K562 (cell line): ENCODE measurements around the gene NOS1. TPM values are rescaled to one million over a fixed set of nuclear protein-coding genes. Genes with fewer than 3 reads are reported as not detected.

Source experiments
- ATAC-seq: fragments of 200-7000 bp; cut with Tn5 transposase; 3 replicates; pipeline ENCODE4 v1.9.1; 2020; ENCODE audit warnings: moderate library complexity
- BruUV-seq: library from RNA; stranded (reverse); fragments of 400-500 nt; replicated peaks from 2 replicates; lab custom pipeline; 2021; lab: Mats Ljungman, UMichigan
- CTCF ChIA-PET: fragments of 300-600 bp; formaldehyde crosslinking; extraction: SDS; loops from one replicate; lab custom pipeline; 2021; ENCODE audit warnings: low intra/inter-chr PET ratio; lab: Yijun Ruan, JAX
- POLR2A ChIA-PET: fragments of 300-600, 350-650 bp; sonication (Branson Sonifier 250); formaldehyde crosslinking; extraction: SDS; loops from one replicate; lab custom pipeline; 2021; ENCODE audit warnings: antibody characterized with exemption, inconsistent platforms; lab: Yijun Ruan, JAX
- DNase-seq, 4 experiments: peaks; one replicate each; pipeline versions ENCODE4 v3.0.0 to v3.0.0-alpha.2; 2011 to 2018; ENCODE audit warnings: low spot score in 3 of 4, mixed read lengths in 3 of 4; ENCODE audit errors: extremely low read depth in 1 of 4
- FAIRE-seq: peaks from 2 replicates; lab custom pipeline; 2011; peaks lifted over from hg19 to GRCh38; lab: Jason Lieb, UNC
- H2AFZ ChIP-seq: 2 replicates; pipeline ENCODE4 v1.6.0; 2011; ENCODE audit warnings: low read depth, low read length, control low read depth, inconsistent platforms
- H3K27ac ChIP-seq: fragments of 200-600 bp; 3 replicates; pipeline ENCODE4 v1.8.0; 2011; ENCODE audit warnings: low read depth, mild to moderate bottlenecking, control low read depth, inconsistent platforms, low read length, moderate library complexity, mixed read lengths; ENCODE audit errors: extremely low read depth
- H3K27me3 ChIP-seq, 2 experiments: fragments of 300-600 bp in 1 of 2; 2 replicates in 1 of 2; 3 replicates in 1 of 2; pipeline versions ENCODE4 v1.6.0 to v1.8.0; 2011; ENCODE audit warnings: inconsistent platforms in 2 of 2, low read length in 2 of 2, mild to moderate bottlenecking in 1 of 2, mixed read lengths in 1 of 2, moderate library complexity in 1 of 2; ENCODE audit not compliant: control insufficient read depth in 2 of 2, insufficient read depth in 2 of 2
- H3K36me3 ChIP-seq: fragments of 300-600 bp; 3 replicates; pipeline ENCODE4 v1.8.0; 2011; ENCODE audit warnings: mild to moderate bottlenecking, low read length, inconsistent platforms; ENCODE audit not compliant: control insufficient read depth, insufficient read depth
- H3K4me1 ChIP-seq, 2 experiments: fragments of 200-600 bp in 1 of 2; replicated peaks in 1 of 2; 2 replicates in 1 of 2; 3 replicates in 1 of 2; pipeline versions ENCODE4 v1.5.1 to v1.8.0; 2011; ENCODE audit warnings: inconsistent platforms in 2 of 2, low read length in 2 of 2, mild to moderate bottlenecking in 1 of 2, mixed read lengths in 1 of 2, moderate library complexity in 1 of 2; ENCODE audit not compliant: control insufficient read depth in 2 of 2, insufficient read depth in 2 of 2
- H3K4me2 ChIP-seq: 2 replicates; pipeline ENCODE4 v1.6.1; 2011; ENCODE audit warnings: low read length, control low read depth, inconsistent platforms, mixed read lengths; ENCODE audit not compliant: insufficient read depth
- H3K4me3 ChIP-seq: fragments of 200-600 bp; sonication (generic), shearing (Covaris generic); 2 replicates; pipeline ENCODE4 v1.5.1; 2016; ENCODE audit warnings: control low read depth, inconsistent platforms
- H3K79me2 ChIP-seq: fragments of 200-600 bp; 3 replicates; pipeline ENCODE4 v1.8.0; 2011; ENCODE audit warnings: low read length, inconsistent platforms; ENCODE audit not compliant: control insufficient read depth, insufficient read depth
- H3K9ac ChIP-seq, 2 experiments: 2 replicates each; pipeline versions ENCODE4 v1.6.0 to v1.6.1; 2011; ENCODE audit warnings: low read depth in 2 of 2, low read length in 2 of 2, control low read depth in 1 of 2, inconsistent platforms in 1 of 2, mild to moderate bottlenecking in 1 of 2, mixed read lengths in 1 of 2; ENCODE audit not compliant: insufficient read depth in 1 of 2
- H3K9me1 ChIP-seq: one replicate; pipeline ENCODE4 v1.6.0; 2011; ENCODE audit warnings: inconsistent platforms, mild to moderate bottlenecking, low read length, moderate library complexity; ENCODE audit not compliant: control insufficient read depth, insufficient read depth
- H3K9me3 ChIP-seq: replicated peaks from 2 replicates; pipeline ENCODE4 v1.5.1; 2011; ENCODE audit warnings: low read depth, low read length, inconsistent platforms; ENCODE audit not compliant: control insufficient read depth, insufficient read depth
- H4K20me1 ChIP-seq: replicated peaks from 2 replicates; pipeline ENCODE4 v1.6.1; 2011; ENCODE audit warnings: low read length, inconsistent platforms, mixed read lengths; ENCODE audit not compliant: control insufficient read depth, insufficient read depth
- SPI1 ChIP-seq: IDR thresholded peaks from 2 replicates; pipeline ENCODE4 v1.6.1; 2011; ENCODE audit warnings: low read depth, low read length, control low read depth, borderline replicate concordance
- STAT5A ChIP-seq: IDR thresholded peaks from 2 replicates; pipeline ENCODE4 v1.6.1; 2012; ENCODE audit warnings: low read length, inconsistent platforms, borderline replicate concordance
- ZFPM2 ChIP-seq: fragments of 250-450 bp; sonication (Bioruptor Pico); IDR thresholded peaks from 2 replicates; pipeline ENCODE4 v1.5.1; 2022; ENCODE audit warnings: mild to moderate bottlenecking
- ZNF143 ChIP-seq: sonication (generic); formaldehyde crosslinking; IDR thresholded peaks from 2 replicates; pipeline ENCODE4 v1.9.0; 2022; ENCODE audit warnings: mild to moderate bottlenecking, missing genetic modification reagents
- ZNF282 ChIP-seq: sonication (generic); formaldehyde crosslinking; IDR thresholded peaks from 2 replicates; pipeline ENCODE4 v1.8.1; 2023; ENCODE audit warnings: missing genetic modification reagents
- WGBS: fragments of 100-300 bp; shearing (Covaris generic); methylation state at CpG from one replicate; pipeline ENCODE4 v1.1.6; 2016; ENCODE audit warnings: low coverage, mixed read lengths; ENCODE audit not compliant: insufficient coverage; ENCODE audit errors: missing lambda C conversion rate; 5-methylcytosine and 5-hydroxymethylcytosine counted together
- in situ Hi-C: fragments of 300-500 bp; cut with MboI; formaldehyde crosslinking; loops from 4 replicates; pipeline ENCODE4 v1.15.0; 2018; ENCODE audit warnings: inconsistent platforms, mixed read lengths
- intact Hi-C: fragments of 100-400 bp; cut with micrococcal nuclease; formaldehyde crosslinking; loops from 2 replicates; pipeline ENCODE4 v1.14.2; 2022
- polyA plus RNA-seq, 8 experiments: library from polyadenylated mRNA; depleted of rRNA in 4 of 8; stranded (reverse) in 5 of 8; unstranded in 3 of 8; fragments of >200 nt; fragmentation: Nextera tagmentation in 2 of 8; fragmentation: Illumina TruSeq in 1 of 8; extraction: Ambion mirVana in 2 of 8; extraction: Trizol in 1 of 8; gene quantifications; 2 replicates each; pipeline versions ENCODE4 v1.2.1 to v1.2.3, GENCODE V29; 2011 to 2014; ENCODE audit warnings: inconsistent platforms in 1 of 8, missing spikeins in 1 of 8
- total RNA-seq, 7 experiments: library from RNA; depleted of rRNA in 6 of 7; stranded (reverse); fragments of >200 nt in 6 of 7; fragmentation: Illumina TruSeq in 2 of 7; extraction: Trizol in 2 of 7; gene quantifications; 2 replicates each; pipeline versions ENCODE4 v1.2.1 to v1.2.3, GENCODE V29; 2011 to 2021; ENCODE audit warnings: low replicate concordance in 1 of 7
- TF ChIP-seq, protein P1 (sequence below): IDR thresholded peaks from 2 replicates; pipeline ENCODE4 v1.6.1; 2011; ENCODE audit warnings: borderline replicate concordance, low read depth, mild to moderate bottlenecking, moderate library complexity, low read length; ENCODE audit not compliant: insufficient read depth, poor library complexity, severe bottlenecking

NOS1 gene
- total and polyA plus RNA-seq, 9 of the 15 experiments (the other 6 are each of a cell fraction or from before 2014, with no cell fraction given), result not detected

DNA sequence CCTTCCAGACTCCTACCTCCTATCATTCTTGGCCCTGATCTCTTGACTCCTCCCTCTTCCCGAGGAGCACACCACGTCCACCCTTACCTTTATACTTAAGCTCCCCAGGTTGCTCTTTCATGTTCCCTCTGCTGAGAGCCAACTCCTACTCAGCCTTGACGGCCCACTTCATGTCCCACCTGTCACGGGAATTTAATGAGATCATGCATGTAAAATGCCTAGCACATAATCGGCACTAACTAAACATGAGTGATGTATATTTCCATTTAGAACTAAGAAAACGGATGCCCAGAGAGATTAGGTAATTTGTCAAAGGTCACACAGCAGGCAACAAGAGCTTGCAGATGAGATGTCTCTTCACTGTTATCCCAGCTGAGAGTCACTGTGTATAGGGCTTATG, 45.1 kb downstream of the NOS1 start (continued):
- no peak for TF ChIP-seq ZNF143 (CRISPR knock-in tag)

- BruUV-seq, result no TSS peak
- ChIA-PET CTCF (no interaction called here), POLR2A (interaction anchor here (0.5 to 0.6 kb wide), 3 partner anchors 10 to 41 kb away, joined by 3 read pairs; no protein-coding TSS in a partner anchor)
These were observed 47.5 kb downstream of the NOS1 start for GRCh38 chr12:117313926-117314325.

GRCh38 chr12:117312770-117313169, 48.7 kb downstream of the NOS1 start:
- CTCF ChIA-PET, result no interaction called here
- POLR2A ChIA-PET, result interaction anchor here (0.6 kb wide), 1 partner anchor 1310 kb away, joined by 3 read pairs; no protein-coding TSS in a partner anchor
- Histone ChIP-seq H3K36me3 (no peaks in the 10 kb centered on the region), H3K79me2 (no peaks in the 10 kb centered on the region), H3K4me3 (no peak overlapping the region), H3K27ac (no peak overlapping the region), H3K4me2 (no peak overlapping the region), H2AFZ (no peak overlapping the region), H3K4me1 (no peaks in the 10 kb centered on the region; a peak in 1 of 5 replicates), H3K27me3 (peaks cover 0 to 19% of the 10 kb centered on the region in 2 experiments; a peak in 4 of 5 replicates), H3K9me1 (no peaks in the 10 kb centered on the region), H3K9ac (no peak overlapping the region), H3K9me3 (no peaks in the 10 kb centered on the region), H4K20me1 (no peaks in the 10 kb centered on the region)
- no TSS peak for BruUV-seq
- intact Hi-C loops, result no loop called here
- TF ChIP-seq, protein P1, sequence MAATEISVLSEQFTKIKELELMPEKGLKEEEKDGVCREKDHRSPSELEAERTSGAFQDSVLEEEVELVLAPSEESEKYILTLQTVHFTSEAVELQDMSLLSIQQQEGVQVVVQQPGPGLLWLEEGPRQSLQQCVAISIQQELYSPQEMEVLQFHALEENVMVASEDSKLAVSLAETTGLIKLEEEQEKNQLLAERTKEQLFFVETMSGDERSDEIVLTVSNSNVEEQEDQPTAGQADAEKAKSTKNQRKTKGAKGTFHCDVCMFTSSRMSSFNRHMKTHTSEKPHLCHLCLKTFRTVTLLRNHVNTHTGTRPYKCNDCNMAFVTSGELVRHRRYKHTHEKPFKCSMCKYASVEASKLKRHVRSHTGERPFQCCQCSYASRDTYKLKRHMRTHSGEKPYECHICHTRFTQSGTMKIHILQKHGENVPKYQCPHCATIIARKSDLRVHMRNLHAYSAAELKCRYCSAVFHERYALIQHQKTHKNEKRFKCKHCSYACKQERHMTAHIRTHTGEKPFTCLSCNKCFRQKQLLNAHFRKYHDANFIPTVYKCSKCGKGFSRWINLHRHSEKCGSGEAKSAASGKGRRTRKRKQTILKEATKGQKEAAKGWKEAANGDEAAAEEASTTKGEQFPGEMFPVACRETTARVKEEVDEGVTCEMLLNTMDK, result no peak
- no peak for TF ChIP-seq ZFPM2
- FAIRE-seq (no peak), ATAC-seq (no peak), DNase-seq (no peak)
- 0% methylated on average over 3 of the region's 3 CpGs for WGBS
- in situ Hi-C loops, result no loop called here

More at GRCh38 chr12:117313926-117314325, 47.5 kb downstream of the NOS1 start:
- no peak for ATAC-seq
- Histone ChIP-seq H3K27ac (no peak overlapping the region), H3K4me3 (no peak overlapping the region), H3K36me3 (no peaks in the 10 kb centered on the region), H4K20me1 (no peaks in the 10 kb centered on the region), H3K9ac (no peak overlapping the region), H3K4me1 (no peaks in the 10 kb centered on the region; a peak in 1 of 5 replicates), H3K9me1 (no peaks in the 10 kb centered on the region), H2AFZ (no peak overlapping the region), H3K9me3 (no peaks in the 10 kb centered on the region), H3K27me3 (peaks cover 0 to 24% of the 10 kb centered on the region in 2 experiments; a peak in 4 of 5 replicates), H3K4me2 (no peak overlapping the region), H3K79me2 (no peaks in the 10 kb centered on the region)
- no peak for TF ChIP-seq ZNF282 (CRISPR knock-in tag)
- TF ChIP-seq SPI1, result peak; percentile 70; the same call in 1 of the 2 replicates
- TF ChIP-seq STAT5A, result no peak
- FAIRE-seq, result no peak
- intact Hi-C loops, result no loop called here
- 0% methylated on average over 4 of the region's 4 CpGs for WGBS
- no peak for DNase-seq
- in situ Hi-C loops, result no loop called here
